K562 (cell line): ENCODE results near the gene CMTM4. TPM values are rescaled to one million over a fixed set of nuclear protein-coding genes. Genes with fewer than 3 reads are reported as not detected.
A peak's percentile ranks its signal among the peaks of the same experiment; 100 is the strongest.

Experiments
- E2F8 ChIP-seq: fragments of 450-650 bp; IDR thresholded peaks from 2 replicates; pipeline ENCODE4 v1.7.1; 2018; ENCODE audit warnings: mild to moderate bottlenecking, low read depth; ENCODE audit not compliant: partially characterized antibody
- FOXM1 ChIP-seq, 2 experiments: fragments of 450-650 bp in 1 of 2; sonication (generic) in 1 of 2; formaldehyde crosslinking in 1 of 2; IDR thresholded peaks; 2 replicates each; pipeline versions ENCODE4 v1.6.1 to v1.9.0; 2017 to 2022; ENCODE audit warnings: low read depth in 2 of 2, mild to moderate bottlenecking in 2 of 2, missing genetic modification reagents in 1 of 2, moderate library complexity in 1 of 2
- HINFP ChIP-seq: fragments of 450-650 bp; conservative IDR thresholded peaks from 2 replicates; pipeline ENCODE4 v1.6.1; 2016; ENCODE audit warnings: missing genetic modification characterization, low read depth, mild to moderate bottlenecking, control low read depth, missing compliant biosample characterization
- MCM7 ChIP-seq, 2 experiments: fragments of 450-650 bp; IDR thresholded peaks; 2 replicates each; pipeline ENCODE4 v1.6.1; 2016 to 2018
- MIER1 ChIP-seq: fragments of 450-650 bp; IDR thresholded peaks from 2 replicates; pipeline ENCODE4 v1.6.1; 2016; ENCODE audit warnings: antibody characterized with exemption, mild to moderate bottlenecking, low read depth
- MYC ChIP-seq, 2 experiments: fragments of 250-450 bp in 1 of 2; sonication (Bioruptor Pico) in 1 of 2; IDR thresholded peaks; 2 replicates each; pipeline versions ENCODE4 v1.5.1 to v1.6.1; 2012 to 2021; ENCODE audit warnings: low read depth in 2 of 2, borderline replicate concordance in 1 of 2, improper control_type of control experiment in 1 of 2, low read length in 1 of 2, mild to moderate bottlenecking in 1 of 2, moderate library complexity in 1 of 2
- OTX1 ChIP-seq: fragments of 450-650 bp; formaldehyde crosslinking; IDR thresholded peaks from 2 replicates; pipeline ENCODE4 v1.4.0; 2022; ENCODE audit warnings: mild to moderate bottlenecking
- SETDB1 ChIP-seq: IDR thresholded peaks from one replicate; pipeline ENCODE4 v1.6.1; 2012; ENCODE audit warnings: low read length, control low read depth, inconsistent platforms
- SIN3A ChIP-seq, 2 experiments: fragments of 150-350 bp in 1 of 2; IDR thresholded peaks; 2 replicates each; pipeline ENCODE4 v1.6.1; 2011 to 2016; ENCODE audit warnings: borderline replicate concordance in 2 of 2, low read depth in 2 of 2, low read length in 2 of 2, mild to moderate bottlenecking in 2 of 2, moderate library complexity in 2 of 2; ENCODE audit not compliant: control insufficient read depth in 1 of 2
- SRSF1 ChIP-seq: fragments of 200-400 bp; formaldehyde crosslinking; IDR thresholded peaks from 2 replicates; pipeline ENCODE4 v1.6.1; 2017; ENCODE audit warnings: mild to moderate bottlenecking, low read depth, low read length, moderate library complexity
- STAT6 ChIP-seq: sonication (generic); formaldehyde crosslinking; IDR thresholded peaks from 2 replicates; pipeline ENCODE4 v1.8.1; 2023; ENCODE audit warnings: mild to moderate bottlenecking, missing genetic modification reagents
- ZBED1 ChIP-seq: IDR thresholded peaks from 2 replicates; pipeline ENCODE4 v1.6.1; 2014
- ZNF121 ChIP-seq: sonication (generic); formaldehyde crosslinking; conservative IDR thresholded peaks from 2 replicates; pipeline ENCODE4 v1.8.0; 2022; ENCODE audit warnings: missing genetic modification reagents
- ZNF384 ChIP-seq: IDR thresholded peaks from 2 replicates; pipeline ENCODE4 v1.6.1; 2012; ENCODE audit warnings: low read depth, low read length, improper control_type of control experiment
- ZNF431 ChIP-seq: sonication (generic); formaldehyde crosslinking; IDR thresholded peaks from 2 replicates; pipeline ENCODE4 v1.8.0; 2022; ENCODE audit warnings: mild to moderate bottlenecking, missing genetic modification reagents
- polyA plus RNA-seq, 8 experiments: library from polyadenylated mRNA; depleted of rRNA in 4 of 8; stranded (reverse) in 5 of 8; unstranded in 3 of 8; fragments of >200 nt; fragmentation: Nextera tagmentation in 2 of 8; fragmentation: Illumina TruSeq in 1 of 8; extraction: Ambion mirVana in 2 of 8; extraction: Trizol in 1 of 8; gene quantifications; 2 replicates each; pipeline versions ENCODE4 v1.2.1 to v1.2.3, GENCODE V29; 2011 to 2014; ENCODE audit warnings: inconsistent platforms in 1 of 8, missing spikeins in 1 of 8
- total RNA-seq, 7 experiments: library from RNA; depleted of rRNA in 6 of 7; stranded (reverse); fragments of >200 nt in 6 of 7; fragmentation: Illumina TruSeq in 2 of 7; extraction: Trizol in 2 of 7; gene quantifications; 2 replicates each; pipeline versions ENCODE4 v1.2.1 to v1.2.3, GENCODE V29; 2011 to 2021; ENCODE audit warnings: low replicate concordance in 1 of 7
- TF ChIP-seq, protein P1 (sequence below): fragments of 450-650 bp; formaldehyde crosslinking; IDR thresholded peaks from 2 replicates; pipeline ENCODE4 v1.4.0; 2022; ENCODE audit warnings: missing genetic modification characterization
- TF ChIP-seq, protein P2 (sequence below): fragments of 450-650 bp; IDR thresholded peaks from 2 replicates; pipeline ENCODE4 v1.6.1; 2016; ENCODE audit warnings: missing biosample characterization, missing genetic modification characterization

The CMTM4 gene
- total and polyA plus RNA-seq, 9 of the 15 experiments (the other 6 are each of a cell fraction or from before 2014, with no cell fraction given), result 2.0 to 21.3 (median 12.5) TPM

- TF ChIP-seq SETDB1 (no peak), ZBED1 (no peak), HINFP (tag) (no peak), SIN3A (IDR thresholded peaks at IDR 0.05; ENCODE audit: borderline replicate concordance in 2 of 2, control insufficient read depth in 1 of 2, low read depth in 2 of 2, low read length in 2 of 2) (no peak), ZNF121 (CRISPR knock-in tag) (no peak), OTX1 (CRISPR knock-in tag) (no peak), SRSF1 (no peak), E2F8 (no peak), MCM7 (IDR thresholded peaks at IDR 0.05) (no peak), ZNF384 (no peak), FOXM1 (IDR thresholded peaks at IDR 0.05; ENCODE audit: low read depth) (no peak), FOXM1 (CRISPR knock-in tag; IDR thresholded peaks at IDR 0.05; ENCODE audit: low read depth) (no peak), MYC (IDR thresholded peaks at IDR 0.05; ENCODE audit: low read depth, low read length) (peak; percentile 90), MYC (CRISPR knock-in tag; IDR thresholded peaks at IDR 0.05; ENCODE audit: borderline replicate concordance, low read depth) (no peak), STAT6 (CRISPR knock-in tag) (no peak), ZNF431 (CRISPR knock-in tag) (no peak), MIER1 (no peak)
- TF ChIP-seq, protein P1, sequence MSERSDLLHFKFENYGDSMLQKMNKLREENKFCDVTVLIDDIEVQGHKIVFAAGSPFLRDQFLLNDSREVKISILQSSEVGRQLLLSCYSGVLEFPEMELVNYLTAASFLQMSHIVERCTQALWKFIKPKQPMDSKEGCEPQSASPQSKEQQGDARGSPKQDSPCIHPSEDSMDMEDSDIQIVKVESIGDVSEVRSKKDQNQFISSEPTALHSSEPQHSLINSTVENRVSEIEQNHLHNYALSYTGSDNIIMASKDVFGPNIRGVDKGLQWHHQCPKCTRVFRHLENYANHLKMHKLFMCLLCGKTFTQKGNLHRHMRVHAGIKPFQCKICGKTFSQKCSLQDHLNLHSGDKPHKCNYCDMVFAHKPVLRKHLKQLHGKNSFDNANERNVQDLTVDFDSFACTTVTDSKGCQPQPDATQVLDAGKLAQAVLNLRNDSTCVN, result no peak
- TF ChIP-seq, protein P2, sequence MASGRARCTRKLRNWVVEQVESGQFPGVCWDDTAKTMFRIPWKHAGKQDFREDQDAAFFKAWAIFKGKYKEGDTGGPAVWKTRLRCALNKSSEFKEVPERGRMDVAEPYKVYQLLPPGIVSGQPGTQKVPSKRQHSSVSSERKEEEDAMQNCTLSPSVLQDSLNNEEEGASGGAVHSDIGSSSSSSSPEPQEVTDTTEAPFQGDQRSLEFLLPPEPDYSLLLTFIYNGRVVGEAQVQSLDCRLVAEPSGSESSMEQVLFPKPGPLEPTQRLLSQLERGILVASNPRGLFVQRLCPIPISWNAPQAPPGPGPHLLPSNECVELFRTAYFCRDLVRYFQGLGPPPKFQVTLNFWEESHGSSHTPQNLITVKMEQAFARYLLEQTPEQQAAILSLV (tag), result no peak
Measured at GRCh38 chr16:66608241-66609138, 88.1 kb downstream of the CMTM4 start (continued).
